OCI-LY7 (cell line): ENCODE measurements around the gene PDC.

Experiments
- CTCF ChIP-seq: fragments of 200-600 bp; sonication (generic); conservative IDR thresholded peaks from 2 replicates; pipeline ENCODE4 v1.5.1; 2014; ENCODE audit warnings: mild to moderate bottlenecking, antibody characterized with exemption, low read length, moderate library complexity, mixed read lengths
- EZH2phosphoT487 ChIP-seq: fragments of 200-600 bp; sonication (generic); IDR thresholded peaks from 2 replicates; pipeline ENCODE4 v1.6.1; 2018; ENCODE audit warnings: low read depth, borderline replicate concordance, mild to moderate bottlenecking, mixed run types, antibody characterized with exemption, low read length, moderate library complexity, mixed read lengths

GRCh38 chr1:186492531-186493291 lies 31.8 kb upstream of the PDC start:
- no peak for TF ChIP-seq CTCF
- no peak for TF ChIP-seq EZH2phosphoT487
